ENCODE data around the gene KCTD15.

KCTD15 gene

DNA sequence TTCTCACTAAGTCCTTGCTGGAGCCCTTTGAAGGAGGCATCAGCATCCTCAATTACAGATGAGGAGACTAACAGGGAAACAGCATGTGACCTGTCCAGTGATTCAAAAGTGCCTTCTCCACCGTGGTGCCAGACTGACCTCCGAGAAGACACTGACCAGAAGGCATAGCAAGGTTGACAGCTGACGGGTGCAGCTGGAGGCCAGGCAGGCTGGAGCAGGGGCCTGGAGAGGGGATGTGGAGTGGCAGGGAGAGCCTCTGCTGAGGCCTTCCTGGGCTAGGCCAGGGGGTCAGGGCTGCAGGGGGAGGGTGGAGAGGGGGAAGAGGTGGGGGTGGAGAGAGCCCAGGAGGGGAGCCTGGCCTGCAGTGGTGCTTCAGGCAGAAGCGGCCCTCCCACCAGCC is 66.3 kb downstream of the KCTD15 start:
- no peak for DNase-seq

DNA sequence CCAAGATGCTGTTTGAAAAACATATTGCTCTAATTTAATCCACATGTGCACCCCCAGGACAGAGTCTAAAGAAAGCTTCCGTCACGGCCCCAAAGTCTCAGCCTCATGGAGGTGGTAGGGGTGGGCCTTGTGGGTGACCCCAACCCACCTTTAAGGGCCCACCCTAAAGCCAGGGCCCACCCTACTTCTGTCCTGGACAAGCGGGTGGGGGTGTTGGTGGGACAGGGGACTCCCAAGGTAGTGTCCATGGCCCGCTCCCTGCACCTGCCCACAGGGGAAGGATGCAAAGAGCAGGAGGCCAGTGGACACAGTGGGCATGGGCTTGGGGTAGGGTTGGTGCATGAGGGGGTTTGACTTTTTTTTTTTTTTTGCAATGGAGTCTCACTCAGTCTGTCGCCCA is 66.8 kb downstream of the KCTD15 start:
- DNase-seq, result no peak

DNA sequence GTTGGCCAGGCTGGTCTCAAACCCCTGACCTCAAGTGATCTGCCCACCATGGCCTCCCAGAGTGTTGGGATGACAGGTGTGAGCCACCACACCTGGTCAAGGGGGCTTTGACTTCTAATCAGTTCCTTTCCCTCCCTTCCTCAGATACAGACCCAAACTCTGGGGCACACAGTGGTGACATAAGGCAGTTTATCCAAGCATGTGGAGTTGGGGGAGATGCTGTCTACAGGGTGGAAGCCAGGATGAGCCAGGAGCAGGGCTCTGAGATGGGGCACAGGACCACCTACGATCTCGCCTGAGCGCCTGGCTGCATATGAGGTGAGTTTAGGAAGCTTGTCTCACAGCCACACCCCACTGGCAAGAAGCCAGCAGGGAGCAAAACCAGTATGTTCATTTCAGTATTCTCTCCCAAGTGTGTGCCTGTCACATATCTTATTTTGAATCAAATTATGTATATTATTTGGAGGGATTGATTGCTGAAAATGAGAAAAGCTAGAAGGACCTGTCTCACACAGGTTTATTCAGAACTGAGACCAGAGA is 67.7 kb downstream of the KCTD15 start:
- no peak for DNase-seq

DNA sequence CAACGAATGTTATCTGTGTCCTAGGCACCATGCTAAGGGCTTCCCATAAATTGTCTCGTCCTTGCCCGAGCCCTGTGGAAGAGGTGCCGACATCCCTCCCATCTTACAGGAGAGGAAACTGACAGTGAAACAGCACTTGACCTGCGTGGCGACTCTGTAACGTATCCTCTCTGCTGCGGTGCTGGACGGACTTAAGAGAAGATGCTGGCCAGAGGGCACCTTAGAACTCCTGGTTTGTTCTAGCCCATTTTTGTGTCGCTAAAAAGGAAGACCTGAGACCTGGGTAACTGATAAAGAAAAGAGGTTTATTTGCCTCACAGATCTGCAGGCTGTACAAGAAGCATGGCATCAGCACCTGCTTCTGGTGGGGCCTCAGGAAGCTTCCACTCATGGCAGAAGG is 68.6 kb downstream of the KCTD15 start:
- DNase-seq, result no peak

All from NCI-H446 (cell line).